ENCODE results near the gene PAFAH1B2. TPM values are rescaled to one million over a fixed set of nuclear protein-coding genes. Genes with fewer than 3 reads are reported as not detected.
"Not testable (repeated sequence)": the region's sequence is repeated elsewhere in the genome, so short reads cannot be mapped to it uniquely, and the experiment has no call there.

PAFAH1B2 gene
- total and polyA plus RNA-seq, 7 donors: 13.0 to 46.3 (median 30.8) TPM

GRCh38 chr11:117127171-117127901, 16.8 kb upstream of the PAFAH1B2 start:
- intact Hi-C loops (cut with DNase I): no loop called here
- no peak for TF ChIP-seq CTCF (IDR thresholded peaks at IDR 0.05)
- DNase-seq (no peak), ATAC-seq (no peak)
- no peak overlapping the region for H3K4me3 ChIP-seq
- H3K9me3 ChIP-seq: no peaks in the 10 kb centered on the region
- no peaks in the 10 kb centered on the region for H3K4me1 ChIP-seq
- no peaks in the 10 kb centered on the region for H3K36me3 ChIP-seq (ENCODE audit: insufficient read depth in 1 of 2, low read depth in 1 of 2)
- 69 to 72% (median 70%) methylated on average over 6 of the region's 6 CpGs for WGBS, 3 donors
- no peak overlapping the region for H3K27ac ChIP-seq
- H3K27me3 ChIP-seq (ENCODE audit: insufficient read depth in 3 of 3, low read length in 2 of 3): no peaks in the 10 kb centered on the region

DNA sequence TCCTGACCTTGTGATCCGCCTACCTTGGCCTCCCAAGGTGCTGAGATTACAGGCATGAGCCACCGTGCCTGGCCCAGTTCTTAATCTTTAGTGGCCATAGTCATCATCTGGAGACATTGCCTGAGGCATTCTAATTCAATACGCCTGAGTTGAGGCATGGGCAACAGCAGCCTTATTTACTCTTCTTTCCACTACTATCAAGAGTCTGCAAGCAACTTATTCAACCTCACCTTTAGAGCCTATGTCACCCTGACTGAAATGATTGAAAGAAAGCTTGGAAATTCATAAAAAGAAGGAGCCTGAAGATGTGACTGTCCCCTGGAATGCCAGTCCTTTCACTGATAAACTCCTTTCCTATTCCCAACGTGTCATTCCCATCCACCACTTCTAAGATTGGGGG, 15.8 kb upstream of the PAFAH1B2 start:
- 80 to 85% (median 80%) methylated on average over 4 of the region's 4 CpGs for WGBS, 3 donors
- Histone ChIP-seq H3K4me3 (no peak overlapping the region), H3K4me1 (no peaks in the 10 kb centered on the region), H3K9me3 (no peaks in the 10 kb centered on the region), H3K36me3 (ENCODE audit: insufficient read depth in 1 of 2, low read depth in 1 of 2) (no peaks in the 10 kb centered on the region), H3K27ac (no peak overlapping the region), H3K27me3 (ENCODE audit: insufficient read depth in 3 of 3, low read length in 2 of 3) (no peaks in the 10 kb centered on the region)
- no peak for ATAC-seq
- no peak for TF ChIP-seq CTCF (IDR thresholded peaks at IDR 0.05)
- intact Hi-C loops (cut with DNase I): no loop called here
- no peak for DNase-seq

GRCh38 chr11:117130396-117130795, 13.7 kb upstream of the PAFAH1B2 start:
- H3K4me1 ChIP-seq; DNase-seq; ATAC-seq; H3K9me3 ChIP-seq; H3K4me3 ChIP-seq; H3K36me3 ChIP-seq (ENCODE audit: insufficient read depth in 1 of 2, low read depth in 1 of 2); H3K27ac ChIP-seq; H3K27me3 ChIP-seq (ENCODE audit: insufficient read depth in 3 of 3, low read length in 2 of 3): not testable (repeated sequence)
- WGBS, 3 donors: 86 to 97% (median 95%) methylated on average over 5 to 7 of the region's 7 CpGs
- intact Hi-C loops (cut with DNase I): loop anchor here in 1 of 2 donors (5.0 kb wide), 1 partner anchor 77 kb away; no protein-coding TSS in a partner anchor

DNA sequence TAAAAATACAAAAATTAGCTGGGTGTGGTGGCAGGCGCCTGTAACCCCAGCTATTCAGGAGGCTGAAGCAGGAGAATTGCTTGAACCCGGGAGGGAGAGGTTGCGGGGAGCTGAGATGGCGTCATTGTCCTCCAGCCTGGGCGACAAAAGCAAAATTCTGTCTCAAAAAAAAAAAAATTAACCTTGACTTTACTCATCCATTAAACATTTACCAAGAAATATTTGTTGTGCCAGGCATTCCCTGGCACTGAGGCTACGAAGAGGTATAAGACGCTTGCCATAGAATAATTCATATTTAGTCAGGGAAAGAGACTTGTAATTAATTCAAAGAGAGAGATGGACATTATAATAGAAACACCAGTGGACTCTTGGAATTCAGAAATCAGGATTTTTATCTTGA, 13.2 kb upstream of the PAFAH1B2 start:
- intact Hi-C loops (cut with DNase I): loop anchor here in 1 of 2 donors (5.0 kb wide), 1 partner anchor 76 kb away; no protein-coding TSS in a partner anchor
- no peak overlapping the region for H3K4me3 ChIP-seq
- H3K27ac ChIP-seq: no peak overlapping the region
- no peaks in the 10 kb centered on the region for H3K27me3 ChIP-seq (ENCODE audit: insufficient read depth in 3 of 3, low read length in 2 of 3)
- H3K36me3 ChIP-seq (ENCODE audit: insufficient read depth in 1 of 2, low read depth in 1 of 2): no peaks in the 10 kb centered on the region
- DNase-seq: no peak
- H3K4me1 ChIP-seq: no peaks in the 10 kb centered on the region
- 90 to 92% (median 91%) methylated on average over 7 of the region's 7 CpGs for WGBS, 3 donors
- H3K9me3 ChIP-seq: no peaks in the 10 kb centered on the region
- no peak for TF ChIP-seq CTCF (IDR thresholded peaks at IDR 0.05)
- no peak for ATAC-seq

GRCh38 chr11:117134431-117134830, 9.7 kb upstream of the PAFAH1B2 start:
- 58 to 73% (median 69%) methylated on average over 2 to 3 of the region's 3 CpGs for WGBS, 3 donors
- Histone ChIP-seq H3K4me1 (no peaks in the 10 kb centered on the region), H3K27ac (no peak overlapping the region), H3K36me3 (ENCODE audit: insufficient read depth in 1 of 2, low read depth in 1 of 2) (no peaks in the 10 kb centered on the region), H3K27me3 (ENCODE audit: insufficient read depth in 3 of 3, low read length in 2 of 3) (no peaks in the 10 kb centered on the region), H3K4me3 (no peak overlapping the region), H3K9me3 (no peaks in the 10 kb centered on the region)
- TF ChIP-seq CTCF (IDR thresholded peaks at IDR 0.05): no peak
- ATAC-seq: no peak
- no peak for DNase-seq
- intact Hi-C loops (cut with DNase I): loop anchor here in 1 of 2 donors (5.0 kb wide), 1 partner anchor 73 kb away; no protein-coding TSS in a partner anchor

- 71 to 96% (median 85%) methylated on average over 1 of the region's 4 CpGs for WGBS, 3 donors
- ATAC-seq; H3K36me3 ChIP-seq (ENCODE audit: insufficient read depth in 1 of 2, low read depth in 1 of 2); DNase-seq; H3K4me3 ChIP-seq; H3K27me3 ChIP-seq (ENCODE audit: insufficient read depth in 3 of 3, low read length in 2 of 3); H3K27ac ChIP-seq; H3K9me3 ChIP-seq; H3K4me1 ChIP-seq: not testable (repeated sequence)
- intact Hi-C loops (cut with DNase I): loop anchor here in 1 of 2 donors (5.0 kb wide), 1 partner anchor 72 kb away; no protein-coding TSS in a partner anchor
Observed at GRCh38 chr11:117134979-117135378, 9.1 kb upstream of the PAFAH1B2 start.

- intact Hi-C loops (cut with DNase I); DNase-seq; H3K4me3 ChIP-seq; H3K27me3 ChIP-seq (ENCODE audit: insufficient read depth in 3 of 3, low read length in 2 of 3); H3K9me3 ChIP-seq; H3K36me3 ChIP-seq (ENCODE audit: insufficient read depth in 1 of 2, low read depth in 1 of 2); H3K27ac ChIP-seq; H3K4me1 ChIP-seq: not testable (repeated sequence)
- peak in 3 of 4 donors; percentile 37 to 64 (median 54) for ATAC-seq
- no CpG with 5 or more reads among the region's 15 CpGs for WGBS, 3 donors
Observed at GRCh38 chr11:117137223-117138086, 6.6 kb upstream of the PAFAH1B2 start.

Data from psoas muscle (tissue), 8 donors.